Right lobe of liver (tissue), 4 donors: ENCODE results near the gene CELF4.

ENCODE experiments used
- POLR2A ChIP-seq: fragments of 450-650 bp; IDR thresholded peaks from one replicate; pipeline ENCODE4 v1.6.1; 2017; ENCODE audit warnings: antibody characterized with exemption, mild to moderate bottlenecking
- TF ChIP-seq, protein P1 (sequence below), 4 donors: fragments of 200-600 bp in 3 of 4; fragments of 450-650 bp in 1 of 4; IDR thresholded peaks; one replicate each; pipeline versions ENCODE4 v1.5.1 to v1.8.0; 2016 to 2022; ENCODE audit warnings: antibody characterized with exemption in 4 of 4, mild to moderate bottlenecking in 2 of 4
- donor health status: DM: no; HTN: no; CAD: no.
- donor health status: DM: no; HTN: no; CAD: no.
- donor health status: DM: no; HTN: yes; CAD: no.

DNA sequence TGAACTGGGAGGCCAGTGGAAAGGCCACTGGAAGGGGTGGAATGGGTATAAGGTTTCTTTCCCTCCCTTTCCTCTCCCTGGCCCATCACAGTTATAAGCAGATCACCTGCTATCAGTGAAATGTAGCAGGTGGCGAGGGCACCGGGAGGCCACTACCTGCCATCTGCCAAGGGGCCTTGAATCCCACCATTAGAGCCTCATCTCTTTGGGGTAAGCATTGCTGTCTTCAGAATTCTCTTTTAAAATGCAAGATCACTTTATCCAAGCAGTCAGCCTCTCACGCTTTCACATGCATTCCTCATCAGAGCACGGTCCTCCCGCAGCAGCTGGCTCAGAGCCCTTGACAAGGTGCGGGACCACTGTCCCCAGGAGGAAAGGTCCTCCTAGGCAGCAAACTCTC, 268.5 kb downstream of the CELF4 start:
- TF ChIP-seq POLR2A = no peak
- TF ChIP-seq, protein P1, sequence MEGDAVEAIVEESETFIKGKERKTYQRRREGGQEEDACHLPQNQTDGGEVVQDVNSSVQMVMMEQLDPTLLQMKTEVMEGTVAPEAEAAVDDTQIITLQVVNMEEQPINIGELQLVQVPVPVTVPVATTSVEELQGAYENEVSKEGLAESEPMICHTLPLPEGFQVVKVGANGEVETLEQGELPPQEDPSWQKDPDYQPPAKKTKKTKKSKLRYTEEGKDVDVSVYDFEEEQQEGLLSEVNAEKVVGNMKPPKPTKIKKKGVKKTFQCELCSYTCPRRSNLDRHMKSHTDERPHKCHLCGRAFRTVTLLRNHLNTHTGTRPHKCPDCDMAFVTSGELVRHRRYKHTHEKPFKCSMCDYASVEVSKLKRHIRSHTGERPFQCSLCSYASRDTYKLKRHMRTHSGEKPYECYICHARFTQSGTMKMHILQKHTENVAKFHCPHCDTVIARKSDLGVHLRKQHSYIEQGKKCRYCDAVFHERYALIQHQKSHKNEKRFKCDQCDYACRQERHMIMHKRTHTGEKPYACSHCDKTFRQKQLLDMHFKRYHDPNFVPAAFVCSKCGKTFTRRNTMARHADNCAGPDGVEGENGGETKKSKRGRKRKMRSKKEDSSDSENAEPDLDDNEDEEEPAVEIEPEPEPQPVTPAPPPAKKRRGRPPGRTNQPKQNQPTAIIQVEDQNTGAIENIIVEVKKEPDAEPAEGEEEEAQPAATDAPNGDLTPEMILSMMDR (IDR thresholded peaks at IDR 0.05) = no peak
